ENCODE results near the gene PSMG1.
"Not testable (repeated sequence)": the region's sequence is repeated elsewhere in the genome, so short reads cannot be mapped to it uniquely, and the experiment has no call there.

The PSMG1 gene, protein sequence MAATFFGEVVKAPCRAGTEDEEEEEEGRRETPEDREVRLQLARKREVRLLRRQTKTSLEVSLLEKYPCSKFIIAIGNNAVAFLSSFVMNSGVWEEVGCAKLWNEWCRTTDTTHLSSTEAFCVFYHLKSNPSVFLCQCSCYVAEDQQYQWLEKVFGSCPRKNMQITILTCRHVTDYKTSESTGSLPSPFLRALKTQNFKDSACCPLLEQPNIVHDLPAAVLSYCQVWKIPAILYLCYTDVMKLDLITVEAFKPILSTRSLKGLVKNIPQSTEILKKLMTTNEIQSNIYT

GRCh38 chr21:39183272-39184049, at the start of gene PSMG1:
TSS of gene PSMG1 (minus strand) at chr21:39183451. CDS start at chr21:39183385, 66 bp downstream.
- peak; percentile 85 to 95 for DNase-seq (ENCODE audit: low read depth in 2 of 2)

DNA sequence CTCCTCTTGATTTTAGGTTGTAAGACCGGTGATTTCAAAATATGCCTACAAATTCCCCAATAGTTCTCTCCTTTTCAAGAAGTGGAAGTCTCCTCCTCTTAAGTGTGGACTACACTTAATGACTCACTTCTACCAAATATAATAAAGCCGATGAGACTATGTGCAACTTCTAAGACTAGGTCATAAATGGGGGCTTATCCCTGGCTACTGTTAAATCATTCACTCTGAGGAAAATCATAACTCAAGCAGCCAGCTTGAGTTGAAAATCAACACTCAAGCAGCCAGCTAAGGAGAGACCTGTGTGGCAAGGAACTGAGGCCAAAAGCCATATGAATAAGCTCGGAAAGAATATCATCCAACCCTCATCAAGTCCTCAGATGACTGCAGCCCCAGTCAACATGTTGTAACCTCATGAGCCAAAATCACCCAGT, 49.6 kb upstream of the PSMG1 start:
- DNase-seq (ENCODE audit: low read depth in 2 of 2): no peak

- no peak for DNase-seq (ENCODE audit: low read depth in 2 of 2)
These were observed 41.7 kb upstream of the PSMG1 start for GRCh38 chr21:39224930-39225329.

- no peak for DNase-seq (ENCODE audit: low read depth in 2 of 2)
These were observed 38.8 kb upstream of the PSMG1 start for GRCh38 chr21:39221997-39222486.

- DNase-seq (ENCODE audit: low read depth in 2 of 2): no peak
These were observed 38.2 kb upstream of the PSMG1 start for GRCh38 chr21:39221282-39221996.

DNA sequence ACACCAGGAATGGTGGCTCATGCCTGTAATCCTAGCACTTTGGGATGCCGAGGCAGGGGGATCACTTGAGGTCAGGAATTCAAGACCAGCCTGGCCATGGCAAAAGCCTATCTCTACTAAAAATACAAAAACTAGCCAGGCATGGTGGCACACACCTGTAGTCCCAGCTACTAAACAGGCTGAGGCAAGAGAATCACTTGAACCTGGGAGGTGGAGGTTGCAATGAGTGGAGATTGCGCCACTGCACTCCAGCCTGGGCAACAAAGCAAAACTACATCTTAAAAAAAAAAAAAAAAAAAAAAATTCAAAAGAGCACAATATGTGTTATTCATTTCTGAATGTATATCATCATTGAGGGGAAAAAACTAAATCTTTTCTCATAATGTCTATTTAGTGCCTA, 37.6 kb upstream of the PSMG1 start:
- not testable (repeated sequence) for DNase-seq (ENCODE audit: low read depth in 2 of 2)

DNA sequence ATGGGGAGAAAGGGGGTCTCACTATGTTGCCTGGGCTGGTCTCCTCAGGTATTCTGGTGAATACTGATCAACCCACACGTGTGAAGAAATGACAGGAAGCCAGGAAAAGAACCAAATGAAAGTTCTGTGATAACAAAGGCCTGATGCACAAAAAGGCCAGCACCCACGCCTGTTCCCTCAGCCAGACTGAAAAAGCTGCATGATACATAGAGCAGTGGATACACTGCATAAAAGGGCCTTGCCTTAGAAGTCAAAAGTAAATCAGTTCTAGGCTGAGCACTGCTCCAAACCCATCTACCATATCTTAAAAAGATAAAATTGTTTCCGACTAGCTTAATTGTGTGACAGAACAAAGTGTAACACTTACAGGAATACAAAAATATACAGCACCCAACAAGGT, 36.9 kb upstream of the PSMG1 start:
- DNase-seq (ENCODE audit: low read depth in 2 of 2): no peak

GRCh38 chr21:39218082-39218409, 34.8 kb upstream of the PSMG1 start:
- no peak for DNase-seq (ENCODE audit: low read depth in 2 of 2)

GRCh38 chr21:39217356-39218081, 34.3 kb upstream of the PSMG1 start:
- DNase-seq (ENCODE audit: low read depth in 2 of 2): no peak

DNA sequence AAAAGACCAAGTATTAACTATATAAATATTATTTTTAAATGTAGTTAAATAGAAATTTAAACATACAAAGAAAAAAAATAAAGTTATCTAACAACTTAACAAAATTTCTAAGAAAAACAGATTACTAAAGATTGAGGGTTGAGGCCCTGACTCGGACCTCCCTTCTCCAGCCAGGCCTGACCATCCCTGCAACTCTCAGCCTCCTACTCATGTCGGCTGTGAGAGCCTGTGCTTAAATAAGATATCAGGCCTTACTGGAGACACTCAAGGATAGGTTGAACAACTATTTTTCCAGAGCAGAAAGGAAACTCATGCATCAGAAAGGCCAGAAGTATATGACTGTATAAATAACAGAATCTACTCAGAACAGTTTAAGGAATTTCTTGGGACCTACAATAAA, 33.0 kb upstream of the PSMG1 start:
- DNase-seq (ENCODE audit: low read depth in 2 of 2): no peak

GRCh38 chr21:39215078-39215477, 31.8 kb upstream of the PSMG1 start:
- no peak for DNase-seq (ENCODE audit: low read depth in 2 of 2)

DNA sequence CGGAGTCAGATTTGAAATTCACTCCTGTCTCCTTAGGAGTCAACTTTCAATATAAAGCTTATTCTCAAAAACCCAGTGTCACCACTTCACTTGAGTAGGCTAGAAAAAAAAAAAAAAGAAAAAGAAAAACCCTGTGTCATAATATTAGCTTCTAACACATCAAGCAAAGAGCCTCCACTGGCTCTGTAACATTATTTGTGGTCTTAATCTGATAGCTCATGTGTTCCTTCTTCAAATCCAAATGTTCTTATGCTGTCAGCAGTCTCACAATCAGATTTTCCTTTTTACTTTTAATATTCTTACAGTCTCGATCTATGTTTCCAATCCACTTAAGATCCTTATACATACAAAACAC, 26.1 kb upstream of the PSMG1 start:
- no peak for DNase-seq (ENCODE audit: low read depth in 2 of 2)

DNA sequence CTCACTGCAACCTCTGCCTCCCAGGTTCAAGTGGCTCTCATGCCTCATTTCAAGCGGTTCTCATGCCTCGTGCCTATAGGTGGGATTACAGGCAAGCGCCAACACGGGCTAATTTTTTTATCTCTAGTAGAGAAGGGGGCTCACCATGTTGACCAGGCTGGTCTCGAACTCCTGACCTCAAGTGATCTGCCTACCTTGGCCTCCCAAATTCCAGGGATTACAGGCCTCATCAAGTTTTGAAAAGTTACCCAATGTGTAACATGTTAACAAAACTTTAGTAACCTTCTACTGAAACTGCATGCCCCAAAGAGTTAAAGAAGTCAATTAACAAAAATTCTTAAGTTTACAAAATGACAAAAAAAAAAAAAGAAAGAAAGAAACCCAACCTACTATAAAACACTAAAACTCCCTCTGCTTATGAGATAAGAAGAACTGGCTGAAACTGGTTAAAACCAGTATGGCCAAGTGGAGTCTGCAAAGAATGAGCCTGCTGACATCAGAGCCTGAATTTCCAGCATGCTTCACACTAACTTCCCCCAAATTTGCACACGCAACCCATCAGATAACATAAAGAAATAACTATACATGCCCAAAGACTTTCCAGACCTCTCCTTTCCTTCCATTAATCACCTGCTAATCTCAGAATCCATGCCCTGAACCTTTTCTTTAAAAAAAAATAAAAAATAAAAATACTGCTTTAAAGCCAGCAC, 25.5 kb upstream of the PSMG1 start:
- no peak for DNase-seq (ENCODE audit: low read depth in 2 of 2)

GRCh38 chr21:39204134-39204533, 20.9 kb upstream of the PSMG1 start:
- DNase-seq (ENCODE audit: low read depth in 2 of 2): no peak

DNA sequence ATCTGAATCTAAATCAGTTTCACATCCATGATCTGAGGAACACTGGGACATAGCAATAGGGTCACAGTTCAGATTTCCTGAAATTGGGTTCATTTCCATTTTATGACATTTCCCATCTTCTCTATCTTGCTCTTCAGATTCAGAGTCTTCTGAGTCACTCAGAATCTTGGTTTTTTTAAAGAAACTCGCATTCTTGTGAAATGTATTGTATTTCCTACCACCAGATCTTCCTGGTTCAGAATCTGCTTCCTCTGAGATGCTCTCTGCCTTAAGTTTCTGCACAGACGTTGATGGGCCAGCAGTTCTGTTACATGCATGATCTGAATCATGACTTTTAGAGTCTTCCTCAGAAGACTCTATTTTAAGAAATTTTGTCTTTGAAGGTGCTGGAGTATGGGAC, 15.5 kb upstream of the PSMG1 start:
- no peak for DNase-seq (ENCODE audit: low read depth in 2 of 2)

DNA sequence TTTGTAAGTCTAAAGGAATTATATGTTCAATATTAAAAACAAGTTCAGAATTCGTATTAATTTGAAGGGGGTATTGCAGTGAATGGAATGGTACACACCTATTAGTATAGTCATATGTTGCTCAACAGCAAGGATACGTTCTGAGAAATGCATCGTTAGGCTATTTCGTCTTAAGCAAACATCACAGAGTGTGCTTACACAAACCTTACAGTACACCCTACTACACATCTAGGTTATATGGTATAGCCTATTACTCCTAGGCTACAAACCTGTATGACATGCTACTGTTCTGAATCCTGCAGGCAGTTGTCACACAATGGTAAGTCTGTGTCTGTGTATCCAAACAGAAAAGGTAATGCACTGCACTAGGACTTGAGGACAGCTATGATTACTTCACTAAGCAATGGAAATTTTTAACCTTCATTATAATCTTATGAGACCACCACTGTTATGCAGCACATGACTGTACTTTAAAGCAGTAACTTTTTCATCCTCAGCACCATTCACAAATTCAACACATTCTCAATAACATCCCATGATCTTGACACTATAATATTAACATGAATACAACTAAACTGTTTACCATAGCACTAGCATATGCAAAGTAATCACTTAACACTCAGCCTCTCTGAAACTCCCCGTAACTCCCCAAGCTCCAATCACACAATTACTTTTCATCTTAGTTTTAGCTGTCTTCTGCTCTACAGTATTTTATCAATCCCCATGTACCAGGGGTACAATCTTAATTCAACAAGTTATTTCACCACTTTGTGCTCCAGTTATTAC, 14.4 kb upstream of the PSMG1 start:
- no peak for DNase-seq (ENCODE audit: low read depth in 2 of 2)

- no peak for DNase-seq (ENCODE audit: low read depth in 2 of 2)
These were observed 13.6 kb upstream of the PSMG1 start for GRCh38 chr21:39196838-39197237.

GRCh38 chr21:39196310-39196709, 13.1 kb upstream of the PSMG1 start:
- DNase-seq (ENCODE audit: low read depth in 2 of 2): no peak

DNA sequence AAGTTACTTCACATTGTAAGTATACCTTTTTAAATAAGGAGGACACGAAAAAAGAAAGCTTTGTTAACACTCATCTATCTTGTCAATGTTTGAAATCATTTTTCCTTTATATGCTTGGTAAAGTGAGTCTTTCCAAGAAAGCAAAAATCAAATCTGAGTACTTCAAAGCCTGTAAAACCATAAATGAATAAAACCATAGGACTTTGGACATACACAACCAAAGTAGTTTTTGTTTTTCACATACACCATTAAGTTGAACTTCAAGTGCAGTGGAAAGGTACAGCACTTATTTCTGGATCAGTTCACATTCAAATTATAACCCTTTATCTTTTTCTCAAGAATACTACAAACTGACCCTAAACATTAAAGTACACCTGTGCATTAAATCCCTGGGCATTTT, 10.1 kb upstream of the PSMG1 start:
- DNase-seq (ENCODE audit: low read depth in 2 of 2): no peak

DNA sequence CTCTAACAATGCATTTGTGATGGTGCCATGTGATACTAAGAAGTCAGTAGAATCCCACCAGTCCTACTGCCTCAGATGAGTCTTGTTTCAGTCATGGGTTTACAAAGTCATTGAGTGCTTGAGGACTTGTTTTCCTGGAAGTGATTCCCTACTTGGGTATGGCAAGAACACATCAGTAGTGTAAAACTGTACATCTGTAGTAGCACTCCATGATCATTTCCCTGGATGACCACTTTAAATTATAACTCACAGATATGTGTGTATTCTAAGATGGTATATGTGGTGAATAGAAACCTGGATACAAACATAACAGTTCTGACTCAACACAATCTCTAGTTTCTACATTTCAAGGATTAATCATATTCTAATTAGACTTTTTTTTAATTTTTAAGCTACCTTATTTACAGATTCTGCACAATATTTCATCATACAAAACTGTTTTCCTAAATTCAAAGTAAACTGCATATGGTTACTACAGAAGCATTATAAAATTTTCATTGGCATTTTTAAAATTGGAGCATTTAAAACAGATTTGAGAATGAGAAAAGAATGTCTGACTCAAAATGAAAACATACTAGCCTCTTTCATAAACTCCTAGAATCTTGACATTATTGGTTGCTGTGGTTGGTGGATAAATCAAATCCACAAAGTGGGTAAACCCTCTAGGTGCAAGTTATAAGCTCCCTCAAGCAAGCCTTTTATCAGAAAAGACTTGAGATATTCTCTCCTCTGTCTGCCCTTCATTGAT, 6.8 kb upstream of the PSMG1 start:
- no peak for DNase-seq (ENCODE audit: low read depth in 2 of 2)

Measured in stimulated activated CD8-positive, alpha-beta memory T cell treated with anti-CD3 and anti-CD28 coated beads, Interleukin-7, amount 100 ng/mL, for 4 hours (primary cell).